Lower leg skin (tissue), 3 donors: ENCODE data around the gene ALPG.
"Not testable (repeated sequence)": the region's sequence is repeated elsewhere in the genome, so short reads cannot be mapped to it uniquely, and the experiment has no call there.

ENCODE experiments used
- CTCF ChIP-seq, 3 donors: fragments of 450-650 bp; IDR thresholded peaks; one replicate each; pipeline ENCODE4 v1.5.1; 2016; ENCODE audit warnings: antibody characterized with exemption in 3 of 3, mild to moderate bottlenecking in 3 of 3, moderate library complexity in 2 of 3
- POLR2A ChIP-seq, 2 donors: fragments of 450-650 bp; IDR thresholded peaks; one replicate each; pipeline ENCODE4 v1.6.1; 2016 to 2017; ENCODE audit warnings: antibody characterized with exemption in 2 of 2, mild to moderate bottlenecking in 1 of 2, moderate library complexity in 1 of 2

GRCh38 chr2:232363064-232363783 is 43.4 kb upstream of the ALPG start:
- not testable (repeated sequence) for TF ChIP-seq POLR2A, CTCF (IDR thresholded peaks at IDR 0.05)
